NCI-H1930 (cell line): ENCODE measurements around the gene CPN1.
A peak's percentile ranks its signal among the peaks of the same experiment; 100 is the strongest.

ENCODE experiments used
- DNase-seq, 2 experiments: peaks; one replicate each; lab custom pipeline; 2025; lab: John Stamatoyannopoulos, UW

The CPN1 gene

DNA sequence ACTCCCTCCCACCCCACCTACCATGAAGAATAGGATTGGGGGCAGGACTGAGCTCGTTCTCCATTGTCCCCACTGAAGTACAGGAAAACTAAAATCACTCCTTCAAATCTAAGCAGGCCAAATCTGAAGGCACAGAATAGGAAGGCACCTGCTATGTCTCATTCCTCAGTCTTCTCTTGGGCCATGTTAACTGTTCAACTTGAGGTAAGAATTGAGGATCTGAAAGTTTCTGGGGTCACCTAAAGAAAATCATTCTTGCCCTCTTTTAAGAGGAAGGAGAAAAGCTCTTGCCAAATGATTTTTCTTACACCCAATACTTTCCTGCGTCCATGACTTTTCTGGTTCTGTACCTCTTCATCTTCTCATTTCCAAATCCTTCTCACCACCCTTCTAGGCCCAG, 4.9 kb downstream of the CPN1 start:
- no peak for DNase-seq

DNA sequence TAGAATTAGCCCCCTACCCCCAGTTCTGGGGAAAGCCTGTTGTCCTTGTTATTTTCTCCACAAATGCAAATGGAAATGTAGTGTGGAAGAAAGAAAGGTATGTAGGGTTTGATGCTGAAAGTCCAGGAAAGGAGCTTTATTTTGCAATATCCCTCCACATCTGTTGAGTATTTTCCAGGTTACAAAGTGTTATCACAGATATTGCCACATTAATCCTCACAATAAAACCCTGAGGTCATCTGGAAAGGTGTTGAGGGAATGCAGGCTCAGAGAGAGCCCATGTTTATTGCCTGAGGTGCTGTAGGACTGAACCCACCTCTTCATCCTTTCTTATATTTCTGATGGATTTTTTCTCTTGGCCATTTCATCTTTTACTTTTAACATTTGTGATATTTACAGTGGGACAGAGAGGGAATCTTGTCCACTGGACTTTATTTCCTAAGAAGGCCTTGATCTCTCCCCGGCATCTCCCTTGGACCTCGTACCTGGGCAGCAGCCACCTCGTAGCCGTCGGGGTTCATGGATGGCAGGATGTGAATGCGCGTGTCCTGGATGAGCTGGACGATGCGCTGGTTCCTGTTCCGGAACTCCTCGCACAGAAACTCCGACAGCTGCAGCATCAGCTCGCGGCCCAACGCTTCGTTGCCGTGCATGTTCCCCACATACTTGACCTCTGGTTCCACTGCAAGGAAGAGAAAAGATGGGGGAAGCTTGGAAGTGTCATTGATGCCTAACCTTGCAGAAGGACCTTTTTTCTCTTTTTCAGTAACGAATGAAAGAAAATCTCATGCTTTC, 6.0 kb downstream of the CPN1 start:
- no peak for DNase-seq

DNA sequence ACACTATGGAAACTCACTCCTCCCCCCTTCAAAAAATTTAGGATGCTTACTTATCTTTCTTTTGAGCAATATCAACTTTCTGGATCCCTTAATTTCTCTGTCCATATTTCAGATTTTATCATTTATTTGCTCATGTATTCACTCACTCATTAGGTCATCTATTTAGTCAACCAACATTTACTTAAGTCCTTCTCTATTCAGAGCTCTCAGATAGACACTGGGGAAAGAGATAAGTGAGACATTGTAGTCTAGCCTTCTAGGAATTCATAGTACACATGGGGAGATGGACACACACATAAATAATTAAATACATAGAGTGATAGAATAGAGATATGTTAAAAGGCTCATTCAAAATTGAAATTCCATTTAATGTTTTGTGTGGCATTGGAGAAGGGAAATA, 9.2 kb downstream of the CPN1 start:
- DNase-seq = no peak

DNA sequence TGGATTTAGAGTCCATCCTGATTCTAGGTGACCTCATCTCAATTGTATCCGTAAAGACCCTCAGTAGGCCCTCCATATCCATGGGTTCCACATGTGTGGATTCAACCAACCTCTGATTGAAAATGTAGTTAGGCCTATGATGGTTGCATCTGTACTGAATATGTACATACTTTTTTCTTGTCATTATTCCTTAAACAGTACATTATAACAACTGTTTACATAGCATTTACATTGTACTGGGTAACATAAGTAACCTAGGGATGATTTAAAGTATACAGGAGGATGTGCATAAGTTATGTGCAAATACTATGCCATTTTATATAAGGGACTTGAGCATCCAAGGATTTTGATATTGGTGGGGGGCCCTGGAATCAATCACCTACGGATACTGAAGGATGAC, 10.1 kb downstream of the CPN1 start:
- DNase-seq = no peak

DNA sequence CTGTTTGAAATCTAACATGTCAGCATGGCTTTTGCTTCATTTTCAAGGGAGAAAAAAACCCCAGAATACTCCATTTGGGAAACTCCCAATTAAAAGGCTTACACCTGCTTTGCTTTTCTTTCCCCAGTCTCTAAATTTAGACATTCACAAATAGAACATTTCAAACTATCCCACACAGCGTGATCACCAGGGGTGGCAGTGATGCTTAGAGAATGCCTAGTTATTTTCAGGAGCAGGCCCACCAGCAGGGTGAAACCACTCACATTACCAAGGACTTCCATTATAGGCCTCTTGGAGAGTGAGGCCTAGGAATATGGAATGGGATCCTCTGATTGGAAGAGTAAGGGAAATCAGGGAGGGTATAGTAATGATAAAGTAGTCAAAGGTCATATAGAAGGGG, 14.2 kb downstream of the CPN1 start:
- no peak for DNase-seq

DNA sequence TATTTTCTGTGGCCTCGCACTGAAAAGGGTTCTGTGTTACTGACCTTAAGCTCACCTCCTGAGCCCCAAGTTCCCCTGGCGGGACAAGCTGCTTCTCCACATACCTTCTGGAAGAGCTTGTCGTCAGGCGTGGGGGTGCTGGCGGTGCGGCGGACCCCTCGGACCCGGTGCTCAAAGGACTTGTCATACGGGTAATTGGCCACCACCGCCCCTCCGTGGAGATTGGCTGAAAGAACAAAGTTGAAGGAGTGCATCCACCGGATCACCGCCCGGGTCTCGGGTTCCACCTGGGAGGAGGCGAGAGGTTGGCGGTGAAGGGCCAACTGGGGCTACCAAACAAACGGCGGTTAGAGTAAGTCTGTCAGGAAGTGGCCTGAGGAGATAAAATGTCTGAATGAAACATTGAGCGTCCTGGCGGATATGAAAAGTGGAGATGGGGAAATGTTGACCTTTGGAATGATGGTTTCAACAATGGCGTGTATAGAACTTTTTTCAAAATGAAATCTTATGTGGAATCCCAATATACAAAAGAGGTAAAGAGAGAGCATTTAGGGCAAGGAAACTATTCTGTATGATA, 16.5 kb downstream of the CPN1 start:
- no peak for DNase-seq

DNA sequence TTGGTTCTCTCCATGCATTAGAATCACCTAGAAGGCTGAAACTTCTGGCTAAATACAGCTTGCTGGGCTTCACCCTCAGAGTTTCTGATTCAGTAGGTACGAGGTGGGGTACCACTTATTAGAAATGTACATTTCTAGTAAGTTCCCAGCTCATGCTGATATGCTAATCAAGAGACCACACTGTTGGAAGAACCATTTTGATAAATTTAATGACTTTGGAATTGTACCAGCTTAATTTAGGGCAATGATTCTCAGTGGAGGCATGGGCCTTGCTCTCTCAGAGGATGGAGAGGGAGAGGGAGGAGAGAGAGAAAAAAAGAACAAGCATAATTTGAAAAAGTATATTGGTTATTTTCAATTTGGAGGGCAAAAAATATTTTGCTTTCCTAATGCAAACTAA, 20.3 kb downstream of the CPN1 start:
- no peak for DNase-seq

DNA sequence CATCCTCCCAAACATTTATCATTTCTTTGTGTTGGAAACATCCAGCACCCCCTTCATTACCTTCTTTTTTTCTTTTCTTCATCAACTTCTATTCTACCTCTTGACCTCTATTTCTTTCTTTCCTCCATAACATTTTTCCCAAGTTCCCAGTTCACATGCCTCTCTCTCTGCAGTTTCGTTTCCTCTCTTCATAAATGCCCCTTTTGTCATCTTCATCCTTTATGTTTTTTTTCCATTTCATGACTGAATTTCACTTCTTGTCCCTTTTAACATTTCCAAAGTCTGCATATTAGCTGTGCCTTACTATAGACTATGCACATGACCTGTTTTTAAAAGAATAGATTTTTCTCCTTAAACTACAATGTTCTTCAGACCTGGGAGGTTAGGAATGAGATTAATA, 23.7 kb downstream of the CPN1 start:
- no peak for DNase-seq

DNA sequence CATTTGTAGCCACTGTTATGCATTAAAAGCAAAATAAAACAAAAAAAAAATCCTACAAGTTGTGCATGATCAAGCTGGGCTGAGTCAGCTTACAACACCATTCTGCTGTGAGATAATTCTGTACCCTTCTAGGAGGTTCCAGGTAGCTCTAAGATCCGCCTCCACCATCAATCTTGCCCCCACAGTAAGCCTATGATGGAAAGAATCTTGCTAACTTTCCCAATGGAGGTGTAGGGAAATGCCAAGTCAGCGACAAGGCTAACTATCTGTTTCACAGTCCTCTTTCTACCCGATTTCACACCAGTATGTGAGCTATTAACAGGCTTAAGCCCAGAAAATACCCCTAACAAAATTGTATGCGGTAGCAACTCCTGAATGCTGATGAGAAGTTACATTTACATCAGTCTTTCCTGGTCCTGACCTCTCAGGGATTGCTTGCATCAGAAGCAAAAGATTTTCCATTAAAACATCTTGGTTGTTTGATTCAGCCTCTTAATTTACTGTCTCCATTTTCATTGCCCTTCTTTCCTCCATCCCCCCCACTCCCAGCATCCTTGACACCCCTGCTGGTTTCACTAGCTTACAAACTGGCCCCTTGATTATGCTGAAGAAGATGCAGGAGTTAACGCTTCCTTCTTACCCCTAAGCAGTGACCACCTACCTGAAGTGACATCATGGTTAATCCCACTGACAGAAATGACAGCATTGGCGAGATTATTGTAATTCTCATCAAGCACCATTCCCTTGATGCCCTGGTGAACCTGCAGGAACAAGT, 27.8 kb downstream of the CPN1 start:
- no peak for DNase-seq

DNA sequence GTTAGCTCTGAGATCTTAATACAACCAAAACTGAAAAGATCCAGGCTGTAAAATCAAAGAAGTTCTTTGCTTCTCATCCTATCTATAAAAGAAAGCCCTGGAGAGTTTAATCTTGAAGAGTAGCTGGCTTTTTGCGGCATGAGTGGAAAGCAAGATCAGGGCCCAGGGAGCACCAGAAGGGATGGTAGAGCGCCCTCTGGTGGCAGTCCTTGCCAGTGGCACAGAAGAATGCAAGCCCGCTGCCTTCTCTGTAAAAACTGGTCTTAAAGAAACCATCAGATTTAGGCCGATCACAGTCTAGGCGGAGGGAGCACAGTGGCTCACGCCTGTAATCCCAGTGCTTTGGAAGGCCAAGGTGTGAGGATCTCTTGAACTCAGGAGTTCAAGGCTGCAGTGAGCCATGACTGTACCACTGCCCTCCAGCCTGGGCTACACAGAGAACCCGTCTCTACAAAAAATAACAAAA, 35.6 kb downstream of the CPN1 start:
- DNase-seq = peak in 1 of 2 experiments; percentile 25

DNA sequence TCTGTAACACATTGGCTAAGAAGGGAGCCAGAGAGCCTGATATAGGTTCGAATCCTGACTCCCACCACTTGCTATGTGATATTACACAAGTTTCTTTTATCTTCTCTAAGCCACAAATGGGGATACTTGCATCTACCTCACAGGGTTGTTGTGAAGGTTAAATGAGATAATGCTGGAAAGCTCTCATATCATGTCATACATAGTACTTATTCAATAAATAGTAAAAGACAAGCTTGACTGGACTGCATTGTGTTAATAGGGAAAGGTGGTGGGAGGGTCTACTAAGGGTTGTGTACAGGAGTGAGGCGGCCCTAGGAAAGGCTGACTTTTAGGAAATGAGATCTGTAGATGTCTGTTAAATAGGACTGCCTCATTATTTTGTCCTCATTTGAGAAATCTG, 36.1 kb downstream of the CPN1 start:
- DNase-seq = no peak

DNA sequence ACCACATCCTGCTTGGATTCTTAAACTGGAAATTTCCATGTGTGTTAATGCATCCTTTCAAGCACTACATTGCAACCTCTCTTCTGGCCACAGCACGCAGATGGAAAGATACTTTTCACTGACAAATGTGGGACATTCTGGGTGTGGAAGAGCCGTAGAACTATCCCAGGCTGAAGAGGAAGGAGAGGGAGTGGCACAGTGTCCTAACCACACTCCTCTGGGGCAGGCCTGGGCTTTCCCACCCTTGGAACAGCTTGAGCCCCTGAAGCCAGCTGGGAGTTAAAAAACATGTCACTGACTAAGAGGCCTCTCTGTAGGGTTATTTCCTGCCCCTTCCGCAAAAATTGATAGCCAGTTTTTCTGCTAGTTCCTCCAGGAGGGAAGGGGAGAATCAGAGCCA, 37.9 kb downstream of the CPN1 start:
- no peak for DNase-seq

DNA sequence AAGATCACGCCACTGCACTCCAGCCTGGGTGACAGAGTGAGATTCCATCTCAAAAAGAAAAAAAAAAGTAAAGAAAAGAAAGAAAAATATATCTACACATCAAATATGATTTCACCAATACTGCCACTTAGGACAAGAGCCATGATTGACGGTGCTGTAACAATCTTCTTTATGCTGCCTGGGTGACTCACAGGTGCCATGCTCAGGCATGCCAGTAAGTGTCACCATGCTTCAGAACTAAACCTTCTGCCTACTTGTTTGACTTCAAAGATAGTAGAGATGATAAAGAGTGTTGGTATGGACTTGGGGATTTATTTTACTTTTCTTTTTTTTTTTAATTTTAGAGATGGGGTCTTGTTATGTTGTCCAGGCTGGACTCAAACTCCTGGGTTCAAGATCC, 38.3 kb downstream of the CPN1 start:
- no peak for DNase-seq

DNA sequence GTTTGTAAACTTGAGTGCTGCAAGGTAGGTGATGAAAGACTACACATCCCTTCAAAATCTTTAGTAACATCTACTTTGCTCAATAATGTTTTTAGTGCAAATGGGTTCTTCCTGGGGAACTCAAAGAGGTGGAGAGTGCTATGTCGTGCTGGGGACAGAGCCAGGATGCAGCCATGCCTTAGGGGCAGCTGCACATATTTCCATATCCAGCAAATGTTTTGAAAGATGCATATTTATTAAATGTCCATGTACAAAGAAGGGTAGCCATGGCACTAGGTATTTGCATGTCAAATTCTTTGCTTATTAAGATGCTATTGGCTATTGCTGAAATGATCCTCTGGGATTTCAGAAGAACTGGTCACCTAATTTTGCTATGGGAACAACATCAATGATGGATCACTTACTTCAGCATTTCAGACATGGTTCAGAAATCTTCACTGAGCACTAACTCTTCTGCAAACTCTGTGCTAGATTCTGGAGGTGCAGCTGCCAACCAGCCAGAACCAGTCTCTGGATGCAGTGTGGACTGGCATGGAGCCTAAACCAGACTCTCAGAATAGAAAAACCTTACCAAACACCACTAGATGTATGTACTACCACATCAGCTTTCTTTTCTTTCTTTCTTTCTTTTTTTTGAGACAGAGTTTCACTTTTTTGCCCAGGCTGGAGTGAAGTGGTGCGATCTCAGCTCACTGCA, 40.2 kb downstream of the CPN1 start:
- no peak for DNase-seq

DNA sequence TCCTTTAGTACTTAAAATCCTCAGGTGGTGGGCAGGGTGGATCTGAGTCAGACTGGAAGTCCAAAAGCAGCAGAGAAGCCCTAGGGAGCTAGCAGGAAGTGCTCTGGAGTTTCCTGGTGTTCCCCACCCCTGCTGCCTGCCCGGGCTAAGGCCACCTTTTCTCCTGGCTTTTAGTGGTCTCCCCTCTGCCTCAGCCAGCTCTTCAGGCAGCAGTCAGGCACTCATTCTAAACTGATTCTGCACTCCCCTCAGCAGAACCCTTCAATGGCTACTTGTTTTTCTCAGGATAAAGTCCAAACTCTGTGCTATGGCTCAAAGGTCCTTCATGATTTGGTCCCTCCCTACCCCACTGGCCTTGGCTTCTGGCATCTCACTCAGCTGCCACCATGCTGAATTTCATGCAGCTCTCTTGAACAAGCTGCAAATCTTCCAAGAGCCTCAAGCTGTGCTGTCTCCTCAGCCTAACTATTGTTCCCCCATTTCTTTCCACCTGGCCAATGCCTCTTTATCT, 43.1 kb downstream of the CPN1 start:
- DNase-seq = no peak

DNA sequence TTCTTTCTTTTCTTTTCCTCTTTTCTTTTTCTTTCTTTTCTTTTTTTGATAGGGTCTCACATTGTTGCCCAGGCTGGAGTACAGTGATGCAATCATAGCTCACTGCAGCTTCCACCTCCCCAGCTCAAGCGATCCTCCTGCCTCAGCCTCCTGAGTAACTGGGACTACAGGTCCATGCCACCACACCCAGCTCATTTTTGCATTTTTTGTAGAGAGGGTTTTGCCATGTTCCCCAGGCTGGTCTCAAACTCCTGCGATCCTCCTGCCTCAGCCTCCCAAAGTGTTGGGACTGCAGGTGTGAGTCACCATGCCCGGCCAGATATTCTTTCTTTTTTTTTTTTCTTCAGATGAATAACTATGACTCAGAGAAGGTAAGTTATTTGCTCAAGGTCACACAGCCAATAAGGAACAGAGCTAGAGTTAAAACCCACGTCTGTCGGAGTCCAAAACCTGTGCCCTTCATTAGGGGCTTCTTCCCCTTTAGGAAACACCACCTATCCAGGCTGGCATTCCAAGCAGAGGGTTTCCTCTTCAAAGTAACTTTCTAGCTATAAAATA, 43.8 kb downstream of the CPN1 start:
- DNase-seq = no peak

DNA sequence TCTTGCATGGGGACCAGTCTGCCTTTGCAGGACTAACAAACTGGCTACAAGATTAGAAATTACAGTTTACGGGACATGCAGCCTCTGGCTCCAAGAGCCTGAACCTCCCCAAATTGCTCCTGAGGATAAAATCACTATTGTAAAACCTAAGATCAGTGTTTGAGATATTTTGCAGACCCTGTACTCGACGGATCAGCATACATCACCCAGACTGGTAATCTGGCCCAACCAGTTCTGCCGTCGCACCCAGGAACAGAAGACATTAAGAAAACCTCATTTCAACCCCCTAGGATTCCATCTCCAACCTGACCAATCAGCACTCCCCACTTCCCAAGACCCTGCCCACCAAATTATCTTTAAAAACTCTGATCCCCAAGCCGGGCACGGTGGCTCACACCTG, 44.8 kb downstream of the CPN1 start:
- no peak for DNase-seq

DNA sequence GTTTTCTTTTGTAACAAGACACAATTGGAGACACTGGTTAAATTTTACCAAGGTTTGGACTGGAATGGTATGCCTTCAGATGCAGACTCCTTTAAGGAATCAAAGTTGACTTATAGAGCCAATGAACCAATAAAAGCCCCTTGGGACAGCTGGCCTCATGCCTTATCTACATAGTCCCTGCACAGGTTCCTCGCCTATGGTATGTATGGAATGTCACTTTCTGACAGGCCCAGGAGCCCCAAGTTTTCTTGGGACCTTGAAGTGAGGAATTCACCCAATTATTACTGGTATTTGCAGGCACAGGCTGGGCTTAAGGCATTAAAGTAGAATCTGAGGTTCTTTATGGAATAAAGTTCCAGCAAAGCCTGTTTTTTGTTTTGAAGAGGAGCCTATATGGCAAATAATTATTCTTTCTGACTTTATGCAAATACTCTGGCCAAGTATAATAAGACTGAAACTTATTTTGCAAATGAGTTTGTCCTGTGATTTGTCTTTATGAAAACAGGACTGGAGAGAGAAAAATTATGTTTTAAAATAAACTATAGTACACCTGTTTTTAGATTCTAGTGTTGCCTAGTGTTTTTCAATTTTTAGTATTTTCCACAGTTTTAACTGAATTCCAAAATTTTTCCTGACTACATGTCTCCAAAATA, 47.8 kb downstream of the CPN1 start:
- no peak for DNase-seq

DNA sequence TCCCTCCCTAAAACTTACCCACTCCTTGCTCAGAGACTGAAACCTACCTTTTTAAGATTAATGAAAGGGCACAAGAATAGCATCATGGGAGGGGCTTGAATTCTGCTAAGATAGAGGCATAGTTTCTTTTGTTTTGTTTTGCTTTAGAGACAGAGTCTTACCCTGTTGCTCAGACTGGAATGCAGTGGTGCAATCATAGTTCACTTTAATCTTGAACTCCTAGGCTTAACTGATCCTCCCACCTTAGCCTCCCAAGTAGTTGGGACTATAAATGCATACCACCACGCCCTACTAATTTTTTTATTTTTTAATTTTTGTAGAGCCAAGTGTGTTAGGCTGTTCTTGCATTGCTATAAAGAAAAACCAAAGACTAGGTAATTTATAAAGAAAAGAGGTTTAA, 54.3 kb downstream of the CPN1 start:
- no peak for DNase-seq

DNA sequence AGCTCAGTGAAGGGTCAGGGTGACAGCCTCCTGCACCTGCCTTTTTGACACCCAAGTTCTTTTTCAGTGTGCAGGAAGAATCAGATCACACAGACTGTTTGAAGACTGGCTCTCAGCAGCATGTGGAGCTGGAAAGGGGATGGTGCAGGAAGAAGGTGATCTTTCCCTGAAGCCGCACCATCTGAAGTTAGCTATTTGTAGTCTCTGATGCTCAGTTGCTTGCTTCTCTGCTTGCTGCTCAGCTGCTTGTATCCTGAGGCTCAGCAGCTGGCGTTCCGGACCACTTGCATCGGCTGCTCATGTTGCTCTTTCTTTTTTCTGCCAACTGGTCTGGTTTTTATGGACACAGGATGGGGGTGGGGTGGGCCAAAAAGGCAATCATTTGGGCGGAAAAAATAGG, 56.1 kb downstream of the CPN1 start:
- no peak for DNase-seq

DNA sequence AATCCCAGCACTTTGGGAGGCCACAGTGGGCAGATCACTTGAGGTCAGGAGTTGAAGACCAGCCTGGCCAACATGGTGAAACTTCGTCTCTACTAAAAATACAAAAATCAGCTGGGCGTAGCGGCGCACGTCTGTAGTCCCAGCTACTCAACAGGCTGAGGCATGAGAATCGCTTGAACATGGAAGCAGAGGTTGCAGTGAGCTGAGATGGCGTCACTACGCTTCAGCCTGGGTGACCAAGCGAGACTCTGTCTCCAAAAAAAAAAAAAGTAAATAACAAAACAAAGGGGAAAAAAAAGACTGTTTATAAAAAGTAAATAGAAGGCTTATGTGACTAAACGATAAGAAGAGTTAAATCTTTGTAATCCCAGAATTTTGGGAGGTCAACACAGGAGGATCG, 56.9 kb downstream of the CPN1 start:
- no peak for DNase-seq

DNA sequence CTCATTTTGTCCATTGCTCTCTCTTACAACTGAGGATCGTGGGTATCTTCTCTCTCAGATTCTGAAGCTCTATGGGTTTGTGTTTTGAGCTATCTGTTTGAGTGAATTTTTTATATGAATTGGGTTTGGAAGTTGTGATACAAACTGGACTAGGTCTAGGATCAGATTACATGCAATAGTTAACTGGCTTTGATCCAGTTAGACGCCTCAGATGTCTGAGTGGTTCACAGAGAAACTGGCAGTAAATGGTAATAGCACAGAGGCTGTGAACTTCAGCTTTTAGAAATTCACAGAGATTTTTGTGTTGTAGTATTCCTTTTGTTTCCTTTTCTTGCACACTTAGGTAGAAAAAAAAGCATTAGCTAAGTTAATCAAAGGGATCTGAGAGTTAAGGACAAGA, 59.3 kb downstream of the CPN1 start:
- no peak for DNase-seq
